Measurements from ENCODE around the gene LCT.
A peak's percentile ranks its signal among the peaks of the same experiment; 100 is the strongest.
"Not testable (repeated sequence)": the region's sequence is repeated elsewhere in the genome, so short reads cannot be mapped to it uniquely, and the experiment has no call there.

The LCT gene

DNA sequence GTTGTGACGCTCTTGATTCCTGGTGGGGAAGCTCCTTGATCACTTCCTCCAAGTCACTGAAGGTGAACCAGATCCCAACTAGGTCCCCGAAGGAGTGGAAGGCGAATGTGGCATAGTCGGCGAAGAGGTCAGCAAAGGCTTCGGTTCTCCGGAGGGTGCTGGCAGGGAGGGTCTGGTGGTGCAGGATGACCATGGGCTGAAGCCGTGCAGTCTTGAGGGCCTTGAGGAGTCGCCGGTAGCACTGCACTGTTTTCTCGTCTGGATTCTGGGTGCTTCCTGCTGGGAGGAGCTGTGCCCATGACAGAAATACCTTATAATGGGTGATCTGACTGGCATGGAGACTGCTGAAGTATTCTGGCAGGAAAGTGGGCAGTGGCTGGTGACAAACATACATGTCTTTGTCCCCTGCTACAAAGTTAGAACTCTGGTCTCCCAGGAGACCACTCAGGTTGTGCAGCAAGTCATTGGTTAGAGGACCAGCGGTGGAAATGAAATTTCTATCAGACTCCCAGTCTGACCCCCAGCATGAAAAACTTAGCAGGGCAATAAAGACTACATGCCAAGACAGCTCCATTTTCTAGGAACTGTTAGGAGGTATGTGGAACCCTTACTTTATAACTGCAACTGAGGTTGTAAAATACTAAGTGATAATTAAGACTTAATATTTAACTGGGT is at the start of gene LCT:
LCT (minus strand) TSS at position 589 of the 675 bp plus-strand sequence; CDS start at position 574, 15 bp downstream.
- no peak for DNase-seq

DNA sequence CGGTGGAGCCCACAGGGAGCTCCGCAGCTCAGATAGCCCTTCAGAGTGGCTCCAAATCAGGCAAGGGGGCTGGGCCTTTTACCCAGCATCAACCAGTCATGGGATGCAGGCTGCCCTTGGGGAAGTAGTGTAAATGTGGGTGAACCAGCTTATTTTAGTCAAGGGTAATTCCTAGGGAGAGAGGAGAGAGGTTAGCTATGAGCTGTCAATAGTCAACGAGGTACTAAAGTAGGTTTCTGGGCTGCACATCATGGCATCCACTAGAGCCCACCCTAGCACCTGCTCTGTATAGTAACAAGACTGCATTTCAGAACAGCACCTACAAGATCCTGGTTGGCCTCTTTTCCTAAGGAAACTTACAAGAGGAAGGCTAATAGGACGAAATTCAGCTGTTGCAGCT is 48.7 kb upstream of the LCT start:
- DNase-seq = no peak

DNA sequence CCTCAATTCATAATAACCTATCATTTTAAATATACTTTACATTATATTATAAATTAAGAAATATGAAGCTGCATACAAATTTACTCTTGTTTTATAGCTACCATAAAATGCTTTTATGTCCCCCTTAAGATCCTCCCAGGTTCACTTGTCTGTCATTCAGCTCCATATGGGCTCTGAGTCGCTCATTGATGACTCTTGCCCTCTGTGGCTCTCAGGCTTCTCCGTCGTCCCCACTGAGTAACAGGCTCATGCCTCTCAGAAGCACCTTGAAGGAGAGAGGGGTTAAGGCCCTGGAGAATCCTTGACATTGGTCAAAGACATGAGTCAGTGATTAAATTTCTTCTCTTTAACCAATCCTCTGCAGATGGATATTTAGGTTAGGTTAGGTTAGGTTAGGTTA is 45.4 kb upstream of the LCT start:
- no peak for DNase-seq

DNA sequence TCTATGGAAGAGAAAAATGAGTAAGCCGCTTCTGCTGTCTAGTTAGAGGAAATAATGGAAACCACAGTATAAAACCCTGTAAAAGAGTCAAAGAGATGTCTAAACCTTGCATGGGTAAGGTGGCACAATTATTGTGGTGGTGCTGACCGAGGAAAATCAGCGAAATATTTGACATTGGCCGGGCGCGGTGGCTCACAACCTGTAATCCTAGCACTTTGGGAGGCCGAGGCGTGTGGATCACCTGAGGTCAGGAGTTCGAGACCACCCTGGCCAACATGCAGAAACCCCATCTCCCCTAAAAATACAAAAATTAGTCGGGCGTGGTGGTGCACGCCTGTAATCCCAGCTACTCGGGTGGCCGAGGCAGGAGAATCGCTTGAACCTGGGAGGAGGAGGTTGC is 39.8 kb upstream of the LCT start:
- DNase-seq = not testable (repeated sequence)

DNA sequence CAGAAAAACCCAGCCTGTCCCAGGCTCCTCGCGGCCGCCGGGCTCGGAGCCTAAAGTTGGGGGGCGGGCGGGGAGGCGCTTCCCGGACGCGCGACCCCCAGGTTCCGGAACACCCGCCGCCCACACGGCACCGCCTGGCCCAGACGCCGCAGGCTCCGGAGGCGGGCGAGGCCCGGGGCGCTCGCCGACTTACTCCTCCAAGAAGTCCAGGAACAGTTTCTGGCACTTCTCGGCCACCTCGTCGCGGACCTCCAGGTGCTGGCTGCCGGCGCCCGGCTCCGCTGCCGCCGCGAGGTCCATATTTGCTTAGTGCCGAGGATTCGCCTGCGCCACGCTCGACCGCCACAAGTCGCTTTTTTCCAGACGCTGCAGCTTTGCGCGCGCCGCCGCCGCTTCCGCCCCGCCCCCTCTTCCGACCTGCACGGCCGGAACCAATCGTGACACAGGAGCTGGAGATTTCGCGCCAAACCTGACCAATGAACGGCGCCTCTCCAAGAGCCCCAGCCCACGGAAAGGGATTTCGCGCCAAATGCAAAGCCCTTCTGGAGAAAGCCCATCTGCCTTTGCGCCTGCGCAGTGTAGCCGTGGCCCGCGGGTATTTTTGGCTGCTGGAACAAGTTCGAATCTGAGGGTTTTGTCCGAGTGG is 39.2 kb upstream of the LCT start, which contains the start of gene MCM6:
MCM6 (minus strand) TSS at position 378 of the 646 bp plus-strand sequence; CDS start at position 300, 78 bp downstream.
- DNase-seq = peak; percentile 98

DNA sequence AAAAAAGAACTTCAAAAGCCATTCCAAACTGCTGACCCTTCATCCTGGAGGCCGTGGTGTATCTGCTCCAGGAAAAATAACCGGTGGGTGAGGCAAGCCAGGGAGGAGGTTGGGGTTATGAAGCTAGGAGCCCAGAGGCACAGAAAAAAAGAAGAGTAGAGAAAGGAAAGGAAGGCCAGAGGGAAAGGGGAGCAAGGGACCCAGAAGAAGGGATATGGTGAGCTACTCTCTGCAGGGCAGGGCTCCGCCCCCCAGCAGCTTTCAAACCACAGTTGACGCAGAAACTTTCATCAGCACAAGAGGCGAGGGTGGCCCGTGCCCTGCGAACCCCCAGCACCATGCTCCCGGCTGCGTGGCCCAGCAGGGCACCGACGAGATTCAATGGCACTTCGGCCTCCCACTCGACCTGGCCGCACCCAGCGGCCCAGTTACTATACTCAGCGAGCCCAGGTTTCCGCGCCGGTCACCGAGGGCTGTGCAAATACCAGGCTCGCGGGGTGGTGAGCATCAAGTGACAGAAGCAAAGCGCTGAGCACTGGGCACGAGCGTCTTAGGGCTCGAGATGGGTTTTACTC is 38.6 kb upstream of the LCT start:
- no peak for DNase-seq

DNA sequence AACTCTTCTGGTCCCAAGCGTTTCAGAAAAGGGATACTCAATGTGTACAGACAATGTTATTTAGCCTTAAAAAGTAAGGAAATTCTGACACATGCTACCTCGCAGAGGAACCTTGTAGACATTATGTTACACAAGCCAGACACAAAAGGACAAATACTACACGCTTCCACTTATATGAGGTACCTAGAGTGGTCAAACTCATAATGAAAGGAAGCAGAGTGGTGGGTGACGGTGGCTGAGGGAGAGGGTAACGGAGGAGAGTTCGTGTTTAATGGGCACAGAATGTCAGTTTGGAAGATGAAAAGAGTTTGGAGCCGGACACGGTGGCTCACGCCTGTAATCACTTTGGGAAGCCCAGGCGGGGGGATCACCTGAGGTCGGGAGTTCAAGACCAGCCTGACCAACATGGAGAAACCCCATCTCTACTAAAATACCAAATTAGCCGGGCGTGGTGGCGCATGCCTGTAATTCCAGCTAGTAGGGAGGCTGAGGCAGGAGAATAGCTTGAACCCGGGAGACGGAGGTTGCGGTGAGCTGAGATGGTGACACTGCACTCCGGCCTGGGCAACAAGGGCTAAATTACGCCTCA is 37.9 kb upstream of the LCT start:
- DNase-seq = no peak

DNA sequence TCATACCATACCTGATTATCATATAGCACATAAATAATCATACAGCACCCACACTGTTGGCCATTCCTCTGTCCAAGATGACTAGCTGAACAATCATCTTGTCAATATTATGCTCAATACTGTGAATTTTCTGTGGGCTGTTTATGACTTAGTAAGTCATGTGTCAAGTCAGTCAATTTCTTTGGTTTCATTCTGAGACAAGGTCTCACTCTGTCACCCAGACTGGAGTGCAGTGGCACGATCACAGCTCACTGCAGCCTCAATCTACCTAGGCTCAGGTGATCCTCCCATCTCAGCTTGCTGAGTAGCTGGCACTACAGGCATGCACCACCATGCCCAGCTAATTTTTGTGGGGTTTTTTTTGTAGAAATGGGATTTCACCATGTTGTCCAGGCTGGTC is 33.6 kb upstream of the LCT start:
- DNase-seq = no peak

DNA sequence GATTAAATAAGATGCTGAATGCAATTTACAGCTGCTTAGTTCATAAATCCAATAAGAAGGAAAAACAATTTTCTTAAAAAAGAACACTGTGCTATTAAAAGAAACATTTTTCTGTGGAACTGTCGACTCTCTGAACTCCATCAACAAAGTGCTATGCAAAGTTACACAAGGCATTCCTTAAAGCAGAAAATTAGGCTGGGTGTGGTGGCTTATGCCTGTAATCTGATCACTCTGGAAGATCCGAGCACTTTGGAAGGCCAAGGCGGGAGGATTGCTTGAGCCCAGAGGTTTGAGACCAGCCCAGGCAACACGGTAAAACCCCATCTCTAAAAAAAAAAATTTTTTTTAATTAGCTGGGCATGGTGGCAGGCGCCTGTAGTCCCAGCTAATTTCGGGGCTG is 26.2 kb upstream of the LCT start:
- DNase-seq = no peak

DNA sequence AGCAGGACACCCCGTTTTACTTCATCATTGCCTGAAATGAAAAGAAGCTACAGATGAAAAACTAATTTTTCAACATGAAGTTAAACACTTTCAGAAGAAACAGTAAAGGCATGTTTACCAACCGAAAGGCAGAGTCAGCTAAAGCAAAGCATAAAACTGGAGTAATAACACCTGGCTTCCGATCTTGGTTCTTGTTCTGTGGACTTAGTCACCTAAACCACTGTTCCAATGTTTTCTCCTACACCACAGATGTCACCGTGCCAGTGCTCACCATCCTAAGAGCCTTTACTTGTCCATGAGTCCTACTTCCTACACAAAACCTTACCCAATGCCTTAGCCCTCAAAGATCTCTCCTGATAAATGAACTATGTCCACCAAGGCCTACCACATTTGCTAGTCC is 25.7 kb upstream of the LCT start:
- DNase-seq = no peak

DNA sequence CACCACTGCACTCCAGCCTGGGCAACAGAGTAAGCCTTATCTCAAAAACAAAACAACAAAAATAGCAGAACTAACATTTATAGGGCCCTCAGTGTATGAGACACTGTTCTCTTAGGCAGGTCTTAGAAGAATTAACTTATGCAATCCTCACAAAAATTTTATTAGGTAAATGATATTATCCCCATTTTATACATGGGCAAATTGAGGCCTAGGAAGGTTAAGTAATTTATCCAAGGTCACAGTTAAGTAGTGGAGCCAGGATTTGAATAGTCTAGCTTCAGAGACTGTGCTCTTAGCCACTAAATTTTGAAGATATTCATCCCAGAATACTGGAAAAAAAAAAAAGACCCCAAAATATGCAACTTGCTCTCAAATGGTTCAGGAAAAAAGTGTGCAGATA is 16.4 kb upstream of the LCT start:
- DNase-seq = no peak

DNA sequence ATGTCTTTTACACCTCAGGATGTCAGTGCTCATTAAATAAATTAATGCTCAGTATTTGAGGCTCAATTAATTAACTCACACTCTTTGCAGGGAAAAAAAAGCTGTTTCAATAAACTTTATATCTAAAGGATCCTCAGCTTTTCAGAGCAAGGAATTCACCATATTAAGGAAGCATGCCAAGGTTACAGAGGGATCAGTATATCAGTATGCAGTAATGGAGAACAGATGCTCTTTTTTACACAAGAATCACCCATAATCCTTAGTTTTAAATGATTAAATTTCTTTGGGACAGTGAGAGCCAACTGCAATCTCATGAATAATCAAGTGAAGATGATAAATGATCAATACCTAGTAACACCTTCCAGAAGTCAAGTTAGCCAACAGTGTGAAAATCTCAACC is 14.9 kb upstream of the LCT start:
- no peak for DNase-seq

DNA sequence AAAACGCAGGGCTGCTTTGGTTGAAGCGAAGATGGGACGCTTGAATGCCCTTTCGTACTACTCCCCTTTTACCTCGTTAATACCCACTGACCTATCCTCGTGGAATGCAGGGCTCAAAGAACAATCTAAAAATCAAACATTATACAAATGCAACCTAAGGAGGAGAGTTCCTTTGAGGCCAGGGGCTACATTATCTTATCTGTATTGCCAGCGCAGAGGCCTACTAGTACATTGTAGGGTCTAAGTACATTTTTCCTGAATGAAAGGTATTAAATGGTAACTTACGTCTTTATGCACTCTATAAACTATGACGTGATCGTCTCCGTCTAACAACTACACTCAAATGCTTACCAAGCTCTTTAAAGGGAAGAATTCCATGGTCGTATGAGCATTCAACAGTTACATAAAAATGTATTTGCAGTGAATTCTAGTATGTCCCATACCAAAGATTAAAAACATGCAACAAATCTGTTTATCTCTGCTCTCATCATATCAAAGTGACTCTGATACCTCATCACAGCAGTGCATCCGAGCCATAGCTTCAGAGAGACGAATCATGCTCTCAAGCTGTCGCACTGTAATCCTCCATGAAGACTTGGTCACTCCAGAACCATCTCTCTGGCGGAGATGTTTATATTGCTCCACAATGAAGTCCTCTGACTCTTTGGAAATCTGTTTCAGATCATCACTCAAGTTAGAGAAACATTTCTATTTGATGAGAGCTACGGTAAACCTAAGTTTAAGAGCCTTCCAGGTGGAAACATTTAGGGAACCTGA is 14.1 kb upstream of the LCT start:
- no peak for DNase-seq

DNA sequence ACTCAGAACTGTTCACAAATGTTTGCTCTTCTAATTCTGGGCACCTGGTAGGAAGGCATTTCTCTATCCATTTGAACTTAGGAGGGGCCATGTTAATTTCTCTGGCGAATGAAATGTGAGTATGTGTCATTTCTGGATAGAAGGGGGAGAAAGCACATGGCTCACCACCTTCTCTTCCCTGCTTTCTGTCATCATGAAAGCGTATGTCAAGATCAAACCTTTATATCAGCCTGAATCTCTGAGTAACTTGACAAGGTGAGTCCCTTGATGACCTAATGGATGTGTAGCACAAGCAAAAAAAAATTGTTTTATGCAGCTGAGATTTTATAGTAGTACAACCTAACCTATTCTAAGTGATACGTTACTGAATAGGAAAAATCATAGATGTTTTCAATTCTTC is 12.1 kb upstream of the LCT start:
- DNase-seq = no peak

DNA sequence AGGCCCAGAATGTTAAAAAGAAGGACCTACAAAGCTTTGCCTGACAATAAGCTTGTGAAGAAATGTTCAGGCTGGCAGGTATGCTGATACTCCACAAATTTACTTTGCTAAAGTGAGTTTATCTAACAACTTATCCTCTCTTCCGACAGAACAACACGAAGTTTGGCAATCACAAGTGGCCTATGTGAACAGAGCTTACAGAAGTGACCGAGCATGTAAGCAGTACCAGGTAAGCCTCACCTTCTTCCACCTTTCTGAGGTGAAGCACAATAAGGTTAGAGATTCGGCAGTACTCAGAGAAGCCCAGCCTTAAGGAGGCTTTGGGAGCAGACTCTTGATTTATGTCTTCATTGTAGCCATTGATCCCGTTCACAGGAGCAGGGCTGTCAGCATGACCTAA is 9.0 kb upstream of the LCT start:
- DNase-seq = no peak

DNA sequence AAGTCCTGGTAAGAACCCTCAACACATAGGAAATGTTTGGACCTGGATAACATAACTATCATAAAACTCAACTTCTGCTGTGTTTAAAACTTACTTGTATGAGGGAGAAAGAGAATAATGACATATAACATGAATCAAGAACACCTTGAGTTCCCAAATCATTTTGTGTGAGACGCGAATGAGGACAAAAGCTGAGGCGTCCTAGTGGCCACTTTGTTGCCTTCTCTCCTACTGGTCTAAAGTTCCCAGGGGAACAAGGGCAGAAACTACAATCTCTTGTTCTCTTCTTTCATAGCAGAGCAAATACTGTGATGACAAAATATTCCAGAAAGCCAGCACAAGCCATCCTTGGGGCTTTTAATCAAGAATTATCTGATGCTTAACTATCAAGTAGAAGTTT is 8.3 kb upstream of the LCT start:
- no peak for DNase-seq

DNA sequence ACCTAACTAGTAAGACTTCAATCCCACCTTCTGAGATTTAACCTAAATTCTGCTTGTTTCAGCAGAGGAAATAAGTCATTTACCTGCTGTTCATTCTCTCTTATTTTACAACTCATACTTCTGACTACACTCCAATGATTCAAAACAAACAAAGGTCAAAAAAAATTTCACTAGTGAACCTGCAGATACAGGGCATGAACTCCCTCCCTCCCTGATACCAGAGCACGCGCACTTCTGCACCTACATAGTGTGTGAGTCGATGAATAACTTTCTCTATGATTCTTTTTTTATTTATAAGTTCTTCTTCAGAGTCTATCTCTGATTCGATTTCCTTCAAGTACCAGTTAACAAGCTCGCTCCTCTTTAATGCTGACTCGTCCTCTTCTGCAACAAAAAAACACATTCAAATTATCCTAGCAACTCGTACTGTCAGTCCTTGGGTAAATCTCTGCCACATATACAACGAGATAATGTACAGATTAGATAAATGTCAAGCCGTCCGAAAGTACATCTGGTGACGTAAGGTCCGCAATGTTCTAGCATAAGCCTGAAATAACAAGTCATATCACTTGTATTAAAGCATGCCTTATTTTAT is 7.4 kb upstream of the LCT start:
- no peak for DNase-seq

DNA sequence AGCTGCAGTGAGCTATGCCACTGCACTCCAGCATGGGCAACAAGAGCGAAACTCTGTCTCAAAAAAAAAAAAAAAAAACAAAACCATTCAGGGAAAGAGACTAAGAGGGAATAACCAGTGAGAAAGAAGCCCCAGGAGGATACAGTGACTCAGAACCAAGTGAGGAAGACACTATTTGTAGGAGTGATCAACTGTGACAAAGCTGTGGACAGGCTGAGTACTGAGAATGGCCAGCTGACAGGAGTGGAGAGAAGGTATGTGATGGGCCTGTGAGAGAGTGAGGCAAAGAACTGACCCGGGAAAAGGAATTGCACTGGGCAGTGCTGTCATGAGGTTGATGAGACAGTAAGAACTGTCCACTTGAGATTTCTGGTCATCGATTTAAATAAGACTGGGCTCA is 6.7 kb upstream of the LCT start:
- DNase-seq = no peak

DNA sequence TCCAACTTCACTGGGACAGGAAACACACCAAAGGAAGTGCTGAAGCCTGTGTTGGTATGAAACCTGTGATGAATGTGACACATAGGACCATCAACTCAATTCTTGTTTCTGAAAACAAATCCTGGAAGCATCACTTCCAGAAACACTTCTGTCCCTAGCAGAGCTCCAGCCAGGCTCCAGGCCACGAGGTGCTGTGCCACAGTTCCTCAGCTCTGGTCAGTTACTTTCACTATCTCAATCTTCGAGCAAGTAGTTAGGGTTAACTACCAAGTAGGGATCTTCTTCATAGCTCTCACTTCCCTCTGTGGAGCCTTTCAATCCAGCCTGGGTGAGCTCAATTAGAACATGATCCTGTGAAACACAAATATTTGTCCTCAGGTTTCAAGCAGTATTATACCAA is 3.6 kb upstream of the LCT start:
- no peak for DNase-seq

DNA sequence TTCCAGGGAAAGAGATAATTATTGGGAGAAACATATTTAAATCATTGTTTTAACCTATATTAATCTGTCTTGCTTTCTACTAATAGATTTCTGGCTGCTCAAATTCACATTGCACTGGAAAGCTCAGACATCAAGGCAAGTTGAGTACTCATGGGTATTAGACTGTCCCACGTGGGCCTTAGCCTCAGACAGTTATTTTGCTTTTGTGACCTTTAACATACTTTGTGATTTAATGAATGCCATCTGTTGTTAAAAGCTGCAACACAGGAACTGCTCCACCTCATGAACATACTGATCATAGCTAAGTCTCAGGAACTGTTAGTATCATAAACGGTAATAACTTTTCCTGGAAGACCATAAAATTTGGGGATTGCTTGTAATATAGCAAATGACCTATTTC is 2.7 kb upstream of the LCT start:
- no peak for DNase-seq

DNA sequence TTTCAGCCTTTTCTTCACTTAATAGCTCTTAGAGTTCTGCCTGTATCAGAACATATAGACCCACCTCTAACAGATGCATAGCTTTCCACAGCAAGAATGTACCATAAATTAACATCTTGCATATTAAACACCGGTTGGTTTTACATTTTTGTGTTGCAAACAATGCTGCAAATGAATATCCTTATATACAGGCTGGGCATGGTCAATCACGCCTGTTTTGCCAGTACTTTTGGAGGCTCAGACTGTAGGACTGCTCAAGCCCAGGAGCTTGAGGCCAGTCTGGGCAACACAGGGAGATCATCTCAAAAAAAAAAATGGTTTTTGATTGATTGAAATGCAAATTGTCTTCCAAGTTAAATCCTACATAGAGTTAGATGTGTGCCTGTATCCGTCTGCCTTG is 1.5 kb upstream of the LCT start:
- no peak for DNase-seq

DNA sequence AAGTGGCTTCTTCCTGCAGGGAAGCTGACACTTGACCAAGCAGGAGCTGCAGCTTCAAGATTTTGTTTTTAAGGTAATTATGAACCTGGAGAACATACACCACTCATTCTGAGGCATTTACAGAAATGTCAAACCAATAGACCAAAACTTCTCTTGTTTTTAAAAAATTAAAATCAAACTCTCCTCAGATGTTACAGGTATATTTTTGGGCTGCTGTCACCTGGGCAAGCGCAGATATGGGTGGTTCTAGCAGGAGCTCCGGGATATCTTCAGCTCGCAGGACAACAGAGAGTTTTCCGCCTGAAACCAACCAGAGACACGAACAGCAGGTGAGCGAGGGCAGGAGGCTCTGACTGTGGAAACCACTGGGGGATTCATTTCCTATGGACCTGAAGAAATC is 4.1 kb downstream of the LCT start:
- DNase-seq = no peak
